Motor neuron (in vitro differentiated cells): ENCODE data around the gene ULK1. TPM values are rescaled to one million over a fixed set of nuclear protein-coding genes. Genes with fewer than 3 reads are reported as not detected.

Experiments
- ATAC-seq, 8 experiments: fragments of 200-7000 bp; cut with Tn5 transposase; replicated peaks in 6 of 8; 2 replicates each; pipeline ENCODE4 v1.8.0; 2021; ENCODE audit warnings: mild to moderate bottlenecking in 8 of 8, moderate library complexity in 8 of 8
- H3K27ac ChIP-seq, 2 donors: fragments of 250-450 bp; sonication (Bioruptor Pico); 2 replicates each; pipeline ENCODE4 v1.9.0; 2021; ENCODE audit warnings: antibody characterized with exemption in 2 of 2, mild to moderate bottlenecking in 2 of 2, moderate library complexity in 1 of 2
- H3K4me1 ChIP-seq, 2 donors: fragments of 250-450 bp; sonication (Bioruptor Pico); replicated peaks in 1 of 2; 2 replicates each; pipeline ENCODE4 v1.6.1; 2021; ENCODE audit warnings: antibody characterized with exemption in 2 of 2, mild to moderate bottlenecking in 2 of 2, moderate library complexity in 1 of 2
- H3K4me3 ChIP-seq, 5 donors: fragments of 250-450 bp; sonication (Bioruptor Pico); 2 replicates each; pipeline ENCODE4 v1.9.0; 2021; ENCODE audit warnings: antibody characterized with exemption in 5 of 5, mild to moderate bottlenecking in 5 of 5, moderate library complexity in 4 of 5
- WGBS, 10 experiments: fragments of 450-650 bp; shearing (Covaris generic); methylation state at CpG; one replicate each; pipeline ENCODE4 v1.0.0; 2022; 5-methylcytosine and 5-hydroxymethylcytosine counted together
- in situ Hi-C, 9 experiments: fragments of 400-800 bp; cut with MboI; loops; one replicate each; pipeline ENCODE4 v1.15.0; 2021; ENCODE audit warnings: low sequenced_read_pairs in 9 of 9, low pct_unique_long_range_greater_than_20kb in 2 of 9; ENCODE audit not compliant: unreplicated experiment in 9 of 9
- total RNA-seq, 8 experiments: library from RNA; unstranded; fragments of 300-600 nt; gene quantifications; 2 replicates each; pipeline versions ENCODE4 v1.2.3 to v1.2.4, GENCODE V29; 2022

Gene ULK1
- total RNA-seq, 8 experiments from 2014 or later, result 9.8 to 37.9 (median 20.1) TPM

DNA sequence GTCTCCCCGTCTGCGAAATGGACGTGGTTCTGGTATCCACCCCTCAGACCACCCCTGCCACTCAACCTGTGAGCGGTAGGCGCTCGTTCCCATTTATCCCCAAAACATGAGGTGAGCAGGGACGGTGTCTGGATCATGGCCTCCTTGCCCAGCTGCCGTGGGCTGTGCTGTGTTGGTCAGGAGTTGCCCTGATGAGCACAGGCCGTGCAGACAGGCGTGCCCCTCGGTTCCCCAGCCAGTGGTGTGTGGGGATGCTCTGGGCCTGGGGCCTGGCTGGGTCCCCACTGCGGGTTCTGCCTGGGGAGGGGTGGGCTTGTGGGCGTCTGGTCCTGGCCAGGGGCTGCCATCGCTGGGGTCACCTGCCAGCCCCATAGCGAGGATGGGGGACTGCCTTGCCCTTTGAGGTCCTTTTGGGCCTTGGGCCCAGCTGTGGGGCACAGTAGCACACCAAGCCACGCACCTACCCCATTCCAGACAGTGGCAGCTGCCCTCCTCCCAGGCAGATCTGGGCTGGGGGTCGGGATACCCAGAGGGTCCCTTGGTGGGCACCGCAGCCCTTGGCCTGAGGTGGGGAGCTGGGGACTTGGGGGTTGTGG, 23.4 kb downstream of the ULK1 start:
- H3K27ac ChIP-seq, result no peak overlapping the region
- H3K4me3 ChIP-seq, result no peak overlapping the region
- peak in 1 of 8 experiments; percentile 7 for ATAC-seq
- H3K4me1 ChIP-seq, result no peaks in the 10 kb centered on the region
- WGBS, 10 experiments, result 86% methylated on average over 5 of the region's 18 CpGs; no CpG with 5 or more reads in 9 of the 10 experiments
- in situ Hi-C loops, result no loop called here

DNA sequence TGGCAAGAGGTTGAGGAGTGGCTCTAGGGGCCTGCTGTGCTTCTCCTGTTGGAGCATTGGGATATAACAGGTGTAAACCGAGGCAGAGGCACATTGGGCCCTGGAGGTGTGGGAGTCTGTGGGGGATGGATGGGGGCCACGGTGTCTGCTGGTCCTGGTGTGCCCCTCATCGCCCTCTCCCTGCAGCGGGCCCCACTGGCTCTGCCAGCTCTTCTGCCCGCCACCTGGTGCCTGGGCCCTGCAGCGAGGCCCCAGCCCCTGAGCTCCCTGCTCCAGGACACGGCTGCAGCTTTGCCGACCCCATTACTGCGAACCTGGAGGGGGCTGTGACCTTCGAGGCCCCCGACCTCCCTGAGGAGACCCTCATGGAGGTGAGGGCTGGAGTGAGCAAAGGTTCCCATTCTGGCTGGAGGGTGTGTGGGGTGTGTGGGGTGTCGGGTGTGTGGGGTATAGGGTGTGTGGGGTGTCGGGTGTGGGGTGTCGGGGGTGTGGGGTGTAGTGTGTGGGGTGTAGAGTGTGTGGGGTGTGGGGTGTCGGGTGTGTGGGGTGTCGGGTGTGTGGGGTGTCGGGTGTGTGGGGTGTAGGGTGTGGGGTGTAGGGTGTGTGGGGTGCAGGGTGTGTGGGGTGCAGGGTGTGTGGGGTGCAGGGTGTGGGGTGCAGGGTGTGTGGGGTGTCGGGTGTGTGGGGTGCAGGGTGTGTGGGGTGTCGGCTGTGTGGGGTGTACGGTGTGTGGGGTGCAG, 24.1 kb downstream of the ULK1 start:
- Histone ChIP-seq H3K4me1 (no peaks in the 10 kb centered on the region), H3K27ac (no peak overlapping the region), H3K4me3 (no peak overlapping the region)
- peak in 2 of 8 experiments; percentile 10 to 13 for ATAC-seq
- 100% methylated on average over 2 of the region's 20 CpGs; no CpG with 5 or more reads in 9 of the 10 experiments for WGBS, 10 experiments
- in situ Hi-C loops, result no loop called here

- no peaks in the 10 kb centered on the region for H3K4me1 ChIP-seq
- WGBS, 10 experiments, result no CpG with 5 or more reads among the region's 19 CpGs
- in situ Hi-C loops, result no loop called here
- H3K4me3 ChIP-seq, result no peak overlapping the region
- no peak overlapping the region for H3K27ac ChIP-seq
- ATAC-seq, result no peak
Measured at GRCh38 chr12:131919051-131919347, 24.6 kb downstream of the ULK1 start.

DNA sequence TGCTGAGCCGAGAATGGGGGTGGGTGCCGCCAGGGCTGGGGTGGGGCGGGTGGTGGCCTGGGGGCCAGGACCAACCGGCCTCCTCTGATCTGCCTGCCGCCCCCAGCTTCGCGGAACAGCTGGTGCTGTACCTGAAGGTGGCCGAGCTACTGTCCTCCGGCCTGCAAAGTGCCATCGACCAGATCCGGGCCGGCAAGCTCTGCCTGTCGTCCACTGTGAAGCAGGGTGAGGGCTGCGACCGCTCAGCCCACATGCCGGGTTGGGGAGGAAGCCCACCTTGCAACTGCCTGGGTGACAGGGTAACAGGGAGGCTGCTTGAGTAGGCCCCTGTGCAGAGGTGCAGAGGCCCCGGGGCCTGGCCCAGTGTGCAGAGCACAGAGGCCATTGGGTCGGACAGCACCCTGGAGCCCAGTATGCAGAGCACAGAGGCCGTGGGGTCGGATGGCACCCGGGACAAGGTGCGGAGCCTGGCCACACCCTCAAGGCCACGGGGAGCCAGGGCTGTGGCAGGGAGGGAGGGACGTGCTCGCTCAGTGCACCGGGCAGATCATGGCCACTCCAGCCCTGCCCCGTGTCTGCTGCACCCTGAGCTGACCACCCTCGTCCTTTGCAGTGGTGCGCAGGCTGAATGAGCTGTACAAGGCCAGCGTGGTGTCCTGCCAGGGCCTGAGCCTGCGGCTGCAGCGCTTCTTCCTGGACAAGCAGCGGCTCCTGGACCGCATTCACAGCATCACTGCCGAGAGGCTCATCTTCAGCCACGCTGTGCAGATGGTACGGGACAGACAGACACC, 25.1 kb downstream of the ULK1 start:
- H3K4me3 ChIP-seq, result no peak overlapping the region
- in situ Hi-C loops, result no loop called here
- ATAC-seq, result peak in 4 of 8 experiments; percentile 4 to 17 (median 8)
- WGBS, 10 experiments, result 88 to 100% (median 96%) methylated on average over 1 to 13 of the region's 37 CpGs; no CpG with 5 or more reads in 4 of the 10 experiments
- no peaks in the 10 kb centered on the region for H3K4me1 ChIP-seq
- H3K27ac ChIP-seq, result no peak overlapping the region

- H3K27ac ChIP-seq, result no peak overlapping the region
- 96 to 100% (median 100%) methylated on average over 1 to 5 of the region's 14 CpGs; no CpG with 5 or more reads in 6 of the 10 experiments for WGBS, 10 experiments
- in situ Hi-C loops, result no loop called here
Measured at GRCh38 chr12:131920157-131920508, 25.7 kb downstream of the ULK1 start.

GRCh38 chr12:131920902-131921840, 26.7 kb downstream of the ULK1 start:
- Histone ChIP-seq H3K4me1 (no peaks in the 10 kb centered on the region), H3K4me3 (no peak overlapping the region), H3K27ac (no peak overlapping the region)
- ATAC-seq, result peak in 4 of 8 experiments; percentile 7 to 13 (median 8)
- 60 to 100% (median 80%) methylated on average over 1 to 6 of the region's 35 CpGs; no CpG with 5 or more reads in 5 of the 10 experiments for WGBS, 10 experiments
- in situ Hi-C loops, result no loop called here

More at GRCh38 chr12:131920157-131920508, 25.7 kb downstream of the ULK1 start:
- no peak overlapping the region for H3K4me3 ChIP-seq
- ATAC-seq, result no peak
- no peaks in the 10 kb centered on the region for H3K4me1 ChIP-seq

- in situ Hi-C loops, result no loop called here
- Histone ChIP-seq H3K4me1 (no peaks in the 10 kb centered on the region), H3K27ac (no peak overlapping the region), H3K4me3 (no peak overlapping the region)
- WGBS, 10 experiments, result 20 to 100% (median 91%) methylated on average over 1 to 16 of the region's 29 CpGs; no CpG with 5 or more reads in 2 of the 10 experiments
- ATAC-seq, result peak in 7 of 8 experiments; percentile 7 to 54 (median 8)
Measured at GRCh38 chr12:131921866-131922769, 27.7 kb downstream of the ULK1 start.

DNA sequence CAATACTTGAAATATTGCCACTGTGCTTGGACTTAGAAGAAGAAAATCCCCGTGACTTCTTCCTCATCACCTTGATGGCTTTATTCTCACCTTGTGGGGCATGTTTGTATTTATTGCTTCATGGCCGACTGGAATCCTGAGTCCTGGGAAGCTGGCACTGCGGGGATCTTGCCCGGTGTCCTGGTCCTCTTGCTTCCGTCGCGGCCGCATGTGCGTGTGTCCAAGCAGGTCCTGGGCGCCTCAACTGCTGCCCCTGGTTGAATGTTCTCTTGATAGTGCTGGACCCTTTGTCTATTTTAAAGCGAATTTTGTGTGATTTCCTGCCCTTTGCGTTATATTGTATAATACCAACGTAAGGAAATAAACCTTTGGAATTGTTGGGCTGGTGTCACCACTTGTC, 28.4 kb downstream of the ULK1 start:
- in situ Hi-C loops, result no loop called here
- Histone ChIP-seq H3K27ac (no peak overlapping the region), H3K4me3 (no peak overlapping the region), H3K4me1 (no peaks in the 10 kb centered on the region)
- 96 to 100% (median 100%) methylated on average over 1 to 12 of the region's 13 CpGs; no CpG with 5 or more reads in 3 of the 10 experiments for WGBS, 10 experiments
- ATAC-seq, result no peak

GRCh38 chr12:131923260-131923659, 28.8 kb downstream of the ULK1 start:
- WGBS, 10 experiments, result 61 to 100% (median 80%) methylated on average over 1 to 7 of the region's 11 CpGs; no CpG with 5 or more reads in 3 of the 10 experiments
- ATAC-seq, result peak in 1 of 8 experiments; percentile 6
- Histone ChIP-seq H3K4me1 (no peaks in the 10 kb centered on the region), H3K27ac (no peak overlapping the region), H3K4me3 (no peak overlapping the region)
- in situ Hi-C loops, result no loop called here

DNA sequence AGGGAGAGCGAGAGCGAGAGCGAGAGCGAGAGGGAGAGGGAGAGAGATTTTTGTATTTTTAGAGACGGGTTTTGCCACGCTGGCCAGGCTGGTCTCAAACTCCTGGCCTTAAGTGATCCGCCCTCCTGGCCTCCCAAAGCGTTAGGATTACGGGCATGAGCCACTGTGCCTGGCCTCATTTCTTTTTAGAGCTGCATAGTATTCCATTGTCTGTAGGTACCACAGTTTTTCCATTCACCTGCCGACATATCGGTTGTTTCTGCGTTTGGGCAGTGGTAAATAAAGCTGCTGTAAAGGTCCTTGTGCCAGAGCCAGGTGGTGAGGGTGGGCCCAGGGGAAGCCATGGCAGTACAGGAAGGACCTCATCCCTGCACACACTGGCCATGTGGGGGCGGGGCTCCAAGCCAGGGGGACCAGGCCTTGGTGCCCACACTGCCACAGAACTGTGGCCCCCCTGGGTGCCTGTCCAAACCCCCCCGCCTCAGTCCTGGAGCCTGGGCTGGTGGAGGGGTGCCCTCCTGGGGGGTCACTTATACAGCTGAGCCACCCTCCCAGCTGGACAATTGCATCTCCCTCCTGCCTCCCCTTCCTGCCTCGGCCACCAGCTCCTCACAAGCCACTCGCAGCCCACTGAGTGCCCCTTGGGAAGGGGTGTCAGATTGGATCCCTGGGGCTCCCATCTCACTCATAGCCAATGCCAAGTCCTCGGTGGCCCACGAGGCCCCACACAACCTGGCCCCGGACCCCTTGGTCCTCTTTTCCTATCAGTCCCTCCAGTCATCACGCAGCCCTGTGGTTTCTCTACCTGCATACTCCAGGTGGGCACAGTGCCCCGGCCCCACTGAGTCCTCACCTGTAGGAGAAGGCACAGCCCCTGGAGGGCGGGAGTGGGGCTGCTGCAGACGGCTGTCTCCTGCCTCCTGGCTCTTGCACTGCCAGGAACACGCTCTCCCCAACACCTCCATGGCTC, 33.0 kb downstream of the ULK1 start:
- no peak for ATAC-seq
- Histone ChIP-seq H3K4me1 (peaks cover 0 to 7% of the 10 kb centered on the region in 2 donors), H3K4me3 (no peak overlapping the region), H3K27ac (no peak overlapping the region)
- in situ Hi-C loops, result no loop called here
- WGBS, 10 experiments, result 50 to 100% (median 100%) methylated on average over 1 to 3 of the region's 24 CpGs; no CpG with 5 or more reads in 4 of the 10 experiments
